PC-9 (cell line): Measurements from ENCODE around the gene VSIG8. TPM values are rescaled to one million over a fixed set of nuclear protein-coding genes. Genes with fewer than 3 reads are reported as not detected.
A peak's percentile ranks its signal among the peaks of the same experiment; 100 is the strongest.
"Not testable (repeated sequence)": the region's sequence is repeated elsewhere in the genome, so short reads cannot be mapped to it uniquely, and the experiment has no call there.

Experiments
- BruUV-seq: library from RNA; stranded (reverse); fragments of 400-500 nt; replicated peaks from 2 replicates; lab custom pipeline; 2021; lab: Mats Ljungman, UMichigan
- CTCF ChIA-PET: fragments of 300-600 bp; sonication (Branson Sonifier 250); formaldehyde crosslinking; loops from one replicate; lab custom pipeline; 2022; ENCODE audit warnings: antibody characterized with exemption; lab: Charles Lee
- POLR2A ChIA-PET: fragments of 300-600 bp; sonication (Branson Sonifier 250); formaldehyde crosslinking; loops from one replicate; lab custom pipeline; 2022; ENCODE audit warnings: antibody characterized with exemption; ENCODE audit not compliant: unreplicated experiment; lab: Charles Lee
- DNase-seq, 2 experiments: peaks; one replicate each; pipeline versions ENCODE4 v3.0.0 to v3.0.0-alpha.2; 2015 to 2022; ENCODE audit warnings: mixed read lengths in 1 of 2
- H2AFZ ChIP-seq: fragments of 200-600 bp; sonication (generic); 2 replicates; pipeline ENCODE4 v1.8.1; 2017; ENCODE audit warnings: antibody characterized with exemption
- H3F3A ChIP-seq: fragments of 200-600 bp; sonication (generic); 2 replicates; pipeline ENCODE4 v1.8.1; 2017; ENCODE audit warnings: antibody characterized with exemption, mild to moderate bottlenecking, low read depth; ENCODE audit not compliant: insufficient read depth
- H3K27ac ChIP-seq: fragments of 200-600 bp; sonication (generic); 2 replicates; pipeline ENCODE4 v1.6.1; 2016; ENCODE audit warnings: mixed run types
- H3K27me3 ChIP-seq: fragments of 200-600 bp; sonication (generic); 2 replicates; pipeline ENCODE4 v1.6.1; 2016; ENCODE audit warnings: low read depth, mixed run types; ENCODE audit not compliant: insufficient read depth
- H3K36me3 ChIP-seq: fragments of 200-600 bp; sonication (generic); 2 replicates; pipeline ENCODE4 v1.6.1; 2016; ENCODE audit warnings: low read depth, mixed run types
- H3K4me1 ChIP-seq: fragments of 200-600 bp; sonication (generic); replicated peaks from 2 replicates; pipeline ENCODE4 v1.6.1; 2016; ENCODE audit warnings: mixed run types; ENCODE audit not compliant: insufficient read depth
- H3K4me2 ChIP-seq: fragments of 200-600 bp; sonication (generic); 2 replicates; pipeline ENCODE4 v1.6.1; 2017; ENCODE audit warnings: mixed run types
- H3K4me3 ChIP-seq: fragments of 200-600 bp; sonication (generic); 2 replicates; pipeline ENCODE4 v1.6.1; 2016; ENCODE audit warnings: mixed run types
- H3K79me2 ChIP-seq: fragments of 200-600 bp; sonication (generic); 2 replicates; pipeline ENCODE4 v1.6.1; 2017; ENCODE audit warnings: low read depth, mixed run types
- H3K9me2 ChIP-seq: fragments of 200-600 bp; sonication (generic); 2 replicates; pipeline ENCODE4 v1.8.1; 2017; ENCODE audit warnings: mild to moderate bottlenecking; ENCODE audit not compliant: insufficient read depth
- H3K9me3 ChIP-seq: fragments of 200-600 bp; sonication (generic); 2 replicates; pipeline ENCODE4 v1.8.1; 2016; ENCODE audit warnings: low read depth; ENCODE audit not compliant: insufficient read depth
- H4K20me1 ChIP-seq: fragments of 200-600 bp; sonication (generic); 2 replicates; pipeline ENCODE4 v1.8.1; 2017; ENCODE audit not compliant: insufficient read depth
- EZH2 ChIP-seq: fragments of 200-600 bp; sonication (generic); IDR thresholded peaks from 2 replicates; pipeline ENCODE4 v1.8.0; 2017; ENCODE audit warnings: antibody characterized with exemption, low read depth
- intact Hi-C: fragments of 100-400 bp; cut with micrococcal nuclease; formaldehyde crosslinking; loops from one replicate; pipeline ENCODE4 v1.10.0; 2022; ENCODE audit not compliant: unreplicated experiment
- total RNA-seq: library from RNA; stranded (reverse); gene quantifications from 2 replicates; pipeline ENCODE4 v1.2.3, GENCODE V29; 2021
- TF ChIP-seq, protein P1 (sequence below): fragments of 200-600 bp; sonication (generic); conservative IDR thresholded peaks from 2 replicates; pipeline ENCODE4 v1.6.1; 2017; ENCODE audit warnings: mixed run types, antibody characterized with exemption, mild to moderate bottlenecking, moderate library complexity

VSIG8 gene
- total RNA-seq, 1 experiment from 2014 or later = not detected

DNA sequence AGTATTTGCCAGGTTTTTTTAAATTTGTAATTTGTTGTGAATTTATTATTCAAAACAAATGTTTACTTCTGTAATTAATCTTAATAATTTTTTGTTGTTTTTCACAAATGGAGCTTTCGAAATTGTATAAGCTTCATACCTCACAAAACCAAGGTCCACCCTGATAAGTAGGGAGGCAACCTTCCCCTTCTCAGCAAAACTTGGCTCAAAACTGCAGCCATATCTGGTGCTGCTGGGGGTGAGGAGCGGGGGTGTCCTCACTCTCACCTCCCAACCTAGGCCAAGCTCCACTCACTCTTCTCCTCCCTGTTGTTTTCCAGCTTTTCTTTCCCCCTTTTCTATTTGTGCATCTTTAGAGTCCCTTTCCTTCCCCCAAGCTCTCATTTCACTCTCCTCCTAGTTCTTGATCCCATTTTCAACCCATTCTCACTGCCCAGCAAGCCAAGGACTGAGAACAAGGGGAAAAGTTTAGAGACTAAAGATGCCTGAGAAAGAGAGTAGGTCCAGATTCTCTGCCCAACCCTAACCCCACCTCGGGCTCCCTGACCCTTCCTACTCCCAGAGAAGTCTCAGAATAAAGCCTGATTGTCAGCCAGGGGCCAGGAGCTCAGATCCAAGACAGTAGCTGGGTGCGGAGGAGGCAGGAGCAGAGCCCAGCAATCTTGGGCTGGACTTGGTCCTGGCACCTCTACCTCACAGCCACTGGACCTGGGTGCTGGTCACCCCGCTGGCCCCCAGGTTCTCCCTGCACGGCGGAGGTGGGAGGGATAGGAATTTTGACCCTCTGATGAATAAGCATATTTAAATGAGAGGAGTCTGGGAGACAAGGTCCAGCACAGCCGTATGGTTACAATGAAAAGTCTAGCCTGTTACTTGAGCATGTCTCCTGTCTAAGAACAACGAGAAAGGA lies 45.8 kb upstream of the VSIG8 start:
- H3F3A ChIP-seq = peaks cover 42% of the 10 kb centered on the region
- intact Hi-C loops = loop anchor here (10.0 kb wide), 1 partner anchor 187 kb away; the partner anchor contains the start of gene IGSF8
- H3K4me1 ChIP-seq = peaks cover 71% of the 10 kb centered on the region
- H3K9me3 ChIP-seq = peaks cover 6% of the 10 kb centered on the region; the same call in 1 of the 2 replicates
- no peak overlapping the region for H2AFZ ChIP-seq
- H3K4me2 ChIP-seq = no peak overlapping the region
- no peak for DNase-seq
- H4K20me1 ChIP-seq = no peaks in the 10 kb centered on the region
- CTCF ChIA-PET = interaction anchor here (0.5 kb wide), 1 partner anchor 1763 kb away, joined by 5 read pairs; no protein-coding TSS in a partner anchor
- TF ChIP-seq, protein P1, sequence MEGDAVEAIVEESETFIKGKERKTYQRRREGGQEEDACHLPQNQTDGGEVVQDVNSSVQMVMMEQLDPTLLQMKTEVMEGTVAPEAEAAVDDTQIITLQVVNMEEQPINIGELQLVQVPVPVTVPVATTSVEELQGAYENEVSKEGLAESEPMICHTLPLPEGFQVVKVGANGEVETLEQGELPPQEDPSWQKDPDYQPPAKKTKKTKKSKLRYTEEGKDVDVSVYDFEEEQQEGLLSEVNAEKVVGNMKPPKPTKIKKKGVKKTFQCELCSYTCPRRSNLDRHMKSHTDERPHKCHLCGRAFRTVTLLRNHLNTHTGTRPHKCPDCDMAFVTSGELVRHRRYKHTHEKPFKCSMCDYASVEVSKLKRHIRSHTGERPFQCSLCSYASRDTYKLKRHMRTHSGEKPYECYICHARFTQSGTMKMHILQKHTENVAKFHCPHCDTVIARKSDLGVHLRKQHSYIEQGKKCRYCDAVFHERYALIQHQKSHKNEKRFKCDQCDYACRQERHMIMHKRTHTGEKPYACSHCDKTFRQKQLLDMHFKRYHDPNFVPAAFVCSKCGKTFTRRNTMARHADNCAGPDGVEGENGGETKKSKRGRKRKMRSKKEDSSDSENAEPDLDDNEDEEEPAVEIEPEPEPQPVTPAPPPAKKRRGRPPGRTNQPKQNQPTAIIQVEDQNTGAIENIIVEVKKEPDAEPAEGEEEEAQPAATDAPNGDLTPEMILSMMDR = no peak
- TF ChIP-seq EZH2 = no peak
- POLR2A ChIA-PET = no interaction called here
- no peaks in the 10 kb centered on the region for H3K27me3 ChIP-seq
- no peaks in the 10 kb centered on the region for H3K9me2 ChIP-seq
- no peaks in the 10 kb centered on the region for H3K79me2 ChIP-seq
- no TSS peak for BruUV-seq
- H3K36me3 ChIP-seq = no peaks in the 10 kb centered on the region
- H3K27ac ChIP-seq = no peak overlapping the region
- H3K4me3 ChIP-seq = no peak overlapping the region

DNA sequence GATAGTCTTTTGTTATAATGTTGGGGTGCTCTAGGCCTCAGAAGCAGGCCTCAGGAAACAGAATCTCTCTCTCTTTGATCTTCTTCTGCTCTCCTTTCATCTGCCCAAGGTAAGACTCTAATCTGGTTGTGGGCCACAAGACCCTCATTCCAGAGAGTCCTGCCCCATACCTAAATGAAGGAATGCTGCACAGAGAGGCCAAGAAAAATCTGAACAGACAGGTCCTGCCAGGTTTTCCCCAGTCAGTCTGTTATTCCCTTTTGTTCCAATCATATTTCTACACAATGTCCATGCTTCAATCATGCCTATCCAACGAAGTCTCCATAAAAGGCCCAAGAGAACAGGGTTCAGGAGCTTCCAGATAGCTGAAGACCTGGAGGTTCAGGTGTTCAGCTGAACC lies 44.5 kb upstream of the VSIG8 start:
- DNase-seq = peak in 1 of 2 experiments; percentile 64
- Histone ChIP-seq H4K20me1 (no peaks in the 10 kb centered on the region), H3K79me2 (no peaks in the 10 kb centered on the region), H3K27ac (peak overlapping the region; percentile 36), H3K4me1 (peaks cover 67% of the 10 kb centered on the region), H3K9me3 (peaks cover 6% of the 10 kb centered on the region; the same call in 1 of the 2 replicates), H3K9me2 (no peaks in the 10 kb centered on the region), H3K4me2 (peak overlapping the region; percentile 43), H3F3A (peaks cover 40% of the 10 kb centered on the region), H3K36me3 (no peaks in the 10 kb centered on the region), H3K27me3 (no peaks in the 10 kb centered on the region), H3K4me3 (no peak overlapping the region), H2AFZ (peak overlapping the region; percentile 36; the same call in 1 of the 2 replicates)
- CTCF ChIA-PET = no interaction called here
- intact Hi-C loops = loop anchor here (10.0 kb wide), 1 partner anchor 188 kb away; the partner anchor contains the start of gene IGSF8
- BruUV-seq = no TSS peak
- POLR2A ChIA-PET = no interaction called here
- TF ChIP-seq, protein P1 = no peak
- no peak for TF ChIP-seq EZH2

DNA sequence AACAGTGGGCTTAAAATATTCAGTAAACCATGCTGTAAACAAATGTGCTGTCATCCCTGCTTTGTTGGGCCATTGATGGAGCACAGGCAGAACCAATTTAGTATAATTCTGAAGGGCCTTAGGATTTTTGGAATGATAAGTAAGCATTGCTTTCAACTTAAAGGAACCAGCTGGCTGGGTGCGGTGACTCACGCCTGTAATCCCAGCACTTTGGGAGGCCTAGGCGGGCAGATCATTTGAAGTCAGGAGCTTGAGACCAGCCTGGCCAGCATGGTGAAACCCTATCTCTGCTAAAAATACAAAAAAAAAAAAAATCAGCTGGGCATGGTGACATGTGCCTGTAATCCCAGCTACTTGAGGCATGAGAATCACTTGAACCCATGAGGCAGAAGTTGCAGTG lies 41.6 kb upstream of the VSIG8 start:
- POLR2A ChIA-PET, BruUV-seq, DNase-seq, H3K4me2 ChIP-seq, H3K36me3 ChIP-seq, H3K27ac ChIP-seq, H3K4me3 ChIP-seq, H3K9me3 ChIP-seq, H3K27me3 ChIP-seq, H4K20me1 ChIP-seq, H3K79me2 ChIP-seq, H3K9me2 ChIP-seq, CTCF ChIA-PET, H2AFZ ChIP-seq: not testable (repeated sequence)
- Histone ChIP-seq H3F3A (peaks cover 45% of the 10 kb centered on the region), H3K4me1 (peaks cover 61% of the 10 kb centered on the region)
- intact Hi-C loops = loop anchor here (10.0 kb wide), 1 partner anchor 191 kb away; the partner anchor contains the start of gene IGSF8
